K562 (cell line): ENCODE results near the gene IKBKE. TPM values are rescaled to one million over a fixed set of nuclear protein-coding genes. Genes with fewer than 3 reads are reported as not detected.
A peak's percentile ranks its signal among the peaks of the same experiment; 100 is the strongest.

ENCODE experiments used
- ATAC-seq: fragments of 200-7000 bp; cut with Tn5 transposase; 3 replicates; pipeline ENCODE4 v1.9.1; 2020; ENCODE audit warnings: moderate library complexity
- BruUV-seq: library from RNA; stranded (reverse); fragments of 400-500 nt; replicated peaks from 2 replicates; lab custom pipeline; 2021; lab: Mats Ljungman, UMichigan
- CTCF ChIA-PET: fragments of 300-600 bp; formaldehyde crosslinking; extraction: SDS; loops from one replicate; lab custom pipeline; 2021; ENCODE audit warnings: low intra/inter-chr PET ratio; lab: Yijun Ruan, JAX
- POLR2A ChIA-PET: fragments of 300-600, 350-650 bp; sonication (Branson Sonifier 250); formaldehyde crosslinking; extraction: SDS; loops from one replicate; lab custom pipeline; 2021; ENCODE audit warnings: antibody characterized with exemption, inconsistent platforms; lab: Yijun Ruan, JAX
- DNase-seq, 4 experiments: peaks; one replicate each; pipeline versions ENCODE4 v3.0.0 to v3.0.0-alpha.2; 2011 to 2018; ENCODE audit warnings: low spot score in 3 of 4, mixed read lengths in 3 of 4; ENCODE audit errors: extremely low read depth in 1 of 4
- FAIRE-seq: peaks from 2 replicates; lab custom pipeline; 2011; peaks lifted over from hg19 to GRCh38; lab: Jason Lieb, UNC
- H2AFZ ChIP-seq: 2 replicates; pipeline ENCODE4 v1.6.0; 2011; ENCODE audit warnings: low read depth, low read length, control low read depth, inconsistent platforms
- H3K27ac ChIP-seq: fragments of 200-600 bp; 3 replicates; pipeline ENCODE4 v1.8.0; 2011; ENCODE audit warnings: low read depth, mild to moderate bottlenecking, control low read depth, inconsistent platforms, low read length, moderate library complexity, mixed read lengths; ENCODE audit errors: extremely low read depth
- H3K27me3 ChIP-seq, 2 experiments: fragments of 300-600 bp in 1 of 2; 2 replicates in 1 of 2; 3 replicates in 1 of 2; pipeline versions ENCODE4 v1.6.0 to v1.8.0; 2011; ENCODE audit warnings: inconsistent platforms in 2 of 2, low read length in 2 of 2, mild to moderate bottlenecking in 1 of 2, mixed read lengths in 1 of 2, moderate library complexity in 1 of 2; ENCODE audit not compliant: control insufficient read depth in 2 of 2, insufficient read depth in 2 of 2
- H3K36me3 ChIP-seq: fragments of 300-600 bp; 3 replicates; pipeline ENCODE4 v1.8.0; 2011; ENCODE audit warnings: mild to moderate bottlenecking, low read length, inconsistent platforms; ENCODE audit not compliant: control insufficient read depth, insufficient read depth
- H3K4me1 ChIP-seq, 2 experiments: fragments of 200-600 bp in 1 of 2; replicated peaks in 1 of 2; 2 replicates in 1 of 2; 3 replicates in 1 of 2; pipeline versions ENCODE4 v1.5.1 to v1.8.0; 2011; ENCODE audit warnings: inconsistent platforms in 2 of 2, low read length in 2 of 2, mild to moderate bottlenecking in 1 of 2, mixed read lengths in 1 of 2, moderate library complexity in 1 of 2; ENCODE audit not compliant: control insufficient read depth in 2 of 2, insufficient read depth in 2 of 2
- H3K4me2 ChIP-seq: 2 replicates; pipeline ENCODE4 v1.6.1; 2011; ENCODE audit warnings: low read length, control low read depth, inconsistent platforms, mixed read lengths; ENCODE audit not compliant: insufficient read depth
- H3K4me3 ChIP-seq: fragments of 200-600 bp; sonication (generic), shearing (Covaris generic); 2 replicates; pipeline ENCODE4 v1.5.1; 2016; ENCODE audit warnings: control low read depth, inconsistent platforms
- H3K79me2 ChIP-seq: fragments of 200-600 bp; 3 replicates; pipeline ENCODE4 v1.8.0; 2011; ENCODE audit warnings: low read length, inconsistent platforms; ENCODE audit not compliant: control insufficient read depth, insufficient read depth
- H3K9ac ChIP-seq, 2 experiments: 2 replicates each; pipeline versions ENCODE4 v1.6.0 to v1.6.1; 2011; ENCODE audit warnings: low read depth in 2 of 2, low read length in 2 of 2, control low read depth in 1 of 2, inconsistent platforms in 1 of 2, mild to moderate bottlenecking in 1 of 2, mixed read lengths in 1 of 2; ENCODE audit not compliant: insufficient read depth in 1 of 2
- H3K9me1 ChIP-seq: one replicate; pipeline ENCODE4 v1.6.0; 2011; ENCODE audit warnings: inconsistent platforms, mild to moderate bottlenecking, low read length, moderate library complexity; ENCODE audit not compliant: control insufficient read depth, insufficient read depth
- H3K9me3 ChIP-seq: replicated peaks from 2 replicates; pipeline ENCODE4 v1.5.1; 2011; ENCODE audit warnings: low read depth, low read length, inconsistent platforms; ENCODE audit not compliant: control insufficient read depth, insufficient read depth
- H4K20me1 ChIP-seq: replicated peaks from 2 replicates; pipeline ENCODE4 v1.6.1; 2011; ENCODE audit warnings: low read length, inconsistent platforms, mixed read lengths; ENCODE audit not compliant: control insufficient read depth, insufficient read depth
- CBFA2T3 ChIP-seq: fragments of 450-650 bp; IDR thresholded peaks from 2 replicates; pipeline ENCODE4 v1.6.1; 2017
- CREBBP ChIP-seq: IDR thresholded peaks from one replicate; pipeline ENCODE4 v1.6.1; 2012; ENCODE audit warnings: low read depth, mild to moderate bottlenecking, control low read depth, inconsistent platforms, low read length
- GATA2 ChIP-seq: sonication (generic); formaldehyde crosslinking; IDR thresholded peaks from 2 replicates; pipeline ENCODE4 v1.4.0; 2020; ENCODE audit warnings: mild to moderate bottlenecking, missing genetic modification reagents
- HDAC8 ChIP-seq: fragments of 450-650 bp; IDR thresholded peaks from 2 replicates; pipeline ENCODE4 v1.6.1; 2016; ENCODE audit warnings: mild to moderate bottlenecking, missing genetic modification characterization, moderate library complexity, missing compliant biosample characterization
- HES1 ChIP-seq: fragments of 450-650 bp; IDR thresholded peaks from 2 replicates; pipeline ENCODE4 v1.6.1; 2016; ENCODE audit warnings: low read depth, mild to moderate bottlenecking, moderate library complexity
- HSF4 ChIP-seq: fragments of 250-450 bp; sonication (Bioruptor Pico); IDR thresholded peaks from 2 replicates; pipeline ENCODE4 v2.1.2; 2022; ENCODE audit warnings: mild to moderate bottlenecking, moderate library complexity, borderline replicate concordance
- MBD2 ChIP-seq: sonication (generic); IDR thresholded peaks from 2 replicates; pipeline ENCODE4 v1.6.1; 2016; ENCODE audit warnings: low read depth, borderline replicate concordance
- NFIC ChIP-seq: fragments of 450-650 bp; IDR thresholded peaks from 2 replicates; pipeline ENCODE4 v1.6.1; 2017; ENCODE audit warnings: mild to moderate bottlenecking, inconsistent platforms
- NFIX ChIP-seq: fragments of 250-450 bp; sonication (Bioruptor Pico); IDR thresholded peaks from 2 replicates; pipeline ENCODE4 v1.4.0; 2020; ENCODE audit warnings: low read depth, mild to moderate bottlenecking, moderate library complexity
- ZNF79 ChIP-seq: fragments of 250-450 bp; sonication (Bioruptor Pico); IDR thresholded peaks from 2 replicates; pipeline ENCODE4 v1.4.0; 2020; ENCODE audit warnings: low read depth, mild to moderate bottlenecking, moderate library complexity
- WGBS: fragments of 100-300 bp; shearing (Covaris generic); methylation state at CpG from one replicate; pipeline ENCODE4 v1.1.6; 2016; ENCODE audit warnings: low coverage, mixed read lengths; ENCODE audit not compliant: insufficient coverage; ENCODE audit errors: missing lambda C conversion rate; 5-methylcytosine and 5-hydroxymethylcytosine counted together
- in situ Hi-C: fragments of 300-500 bp; cut with MboI; formaldehyde crosslinking; loops from 4 replicates; pipeline ENCODE4 v1.15.0; 2018; ENCODE audit warnings: inconsistent platforms, mixed read lengths
- intact Hi-C: fragments of 100-400 bp; cut with micrococcal nuclease; formaldehyde crosslinking; loops from 2 replicates; pipeline ENCODE4 v1.14.2; 2022
- polyA plus RNA-seq, 8 experiments: library from polyadenylated mRNA; depleted of rRNA in 4 of 8; stranded (reverse) in 5 of 8; unstranded in 3 of 8; fragments of >200 nt; fragmentation: Nextera tagmentation in 2 of 8; fragmentation: Illumina TruSeq in 1 of 8; extraction: Ambion mirVana in 2 of 8; extraction: Trizol in 1 of 8; gene quantifications; 2 replicates each; pipeline versions ENCODE4 v1.2.1 to v1.2.3, GENCODE V29; 2011 to 2014; ENCODE audit warnings: inconsistent platforms in 1 of 8, missing spikeins in 1 of 8
- total RNA-seq, 7 experiments: library from RNA; depleted of rRNA in 6 of 7; stranded (reverse); fragments of >200 nt in 6 of 7; fragmentation: Illumina TruSeq in 2 of 7; extraction: Trizol in 2 of 7; gene quantifications; 2 replicates each; pipeline versions ENCODE4 v1.2.1 to v1.2.3, GENCODE V29; 2011 to 2021; ENCODE audit warnings: low replicate concordance in 1 of 7

The IKBKE gene
- total and polyA plus RNA-seq, 9 of the 15 experiments (the other 6 are each of a cell fraction or from before 2014, with no cell fraction given) = 2.3 to 9.0 (median 4.8) TPM

- H3K9ac ChIP-seq = no peak overlapping the region
- DNase-seq (no peak), ATAC-seq (no peak), FAIRE-seq (no peak)
- TF ChIP-seq ZNF79 (CRISPR knock-in tag) (no peak), GATA2 (CRISPR knock-in tag) (no peak), HES1 (no peak), CBFA2T3 (no peak), MBD2 (no peak)
- no peak overlapping the region for H3K4me2 ChIP-seq
- BruUV-seq = no TSS peak
- no peaks in the 10 kb centered on the region for H3K36me3 ChIP-seq
- H3K79me2 ChIP-seq = no peaks in the 10 kb centered on the region
- H3K9me3 ChIP-seq = no peaks in the 10 kb centered on the region
- no peaks in the 10 kb centered on the region for H3K27me3 ChIP-seq
- peaks cover 16 to 29% of the 10 kb centered on the region in 2 experiments for H3K4me1 ChIP-seq
- H2AFZ ChIP-seq = no peak overlapping the region
- no peak overlapping the region for H3K27ac ChIP-seq
- in situ Hi-C loops (no loop called here), intact Hi-C loops (loop anchor here (5.0 to 10.0 kb wide), 5 partner anchors 170 to 482 kb away; partner anchors contain the start of gene FCAMR)
- POLR2A ChIA-PET = interaction anchor here (1.8 to 3.2 kb wide), 2 partner anchors 83 to 91 kb away, joined by 6 to 20 read pairs; no protein-coding TSS in a partner anchor
- no peaks in the 10 kb centered on the region for H3K9me1 ChIP-seq
- no peaks in the 10 kb centered on the region for H4K20me1 ChIP-seq
- WGBS = 58% methylated on average over 10 of the region's 10 CpGs
- CTCF ChIA-PET = no interaction called here
- H3K4me3 ChIP-seq = no peak overlapping the region
Measured at GRCh38 chr1:206492589-206492988, 22.3 kb downstream of the IKBKE start.

- in situ Hi-C loops (no loop called here), intact Hi-C loops (loop anchor here (5.0 to 10.0 kb wide), 5 partner anchors 169 to 482 kb away; partner anchors contain the start of gene FCAMR)
- H3K36me3 ChIP-seq = no peaks in the 10 kb centered on the region
- no peak overlapping the region for H3K9ac ChIP-seq
- no peaks in the 10 kb centered on the region for H4K20me1 ChIP-seq
- CTCF ChIA-PET = no interaction called here
- H2AFZ ChIP-seq = no peak overlapping the region
- POLR2A ChIA-PET = interaction anchor here (0.6 to 1.0 kb wide), 4 partner anchors 10 to 342 kb away, joined by 3 to 4 read pairs (median 3); no protein-coding TSS in a partner anchor
- peaks cover 15 to 26% of the 10 kb centered on the region in 2 experiments for H3K4me1 ChIP-seq
- no peaks in the 10 kb centered on the region for H3K9me3 ChIP-seq
- WGBS = 52% methylated on average over 9 of the region's 9 CpGs
- no peak for FAIRE-seq
- no peaks in the 10 kb centered on the region for H3K9me1 ChIP-seq
- TF ChIP-seq CREBBP (no peak), HDAC8 (tag) (no peak), NFIX (CRISPR knock-in tag) (peak; percentile 29; the same call in 1 of the 2 replicates), NFIC (peak; percentile 90), HSF4 (CRISPR knock-in tag) (no peak)
- no TSS peak for BruUV-seq
- no peak overlapping the region for H3K27ac ChIP-seq
- no peak overlapping the region for H3K4me3 ChIP-seq
- ATAC-seq = no peak
- H3K27me3 ChIP-seq = no peaks in the 10 kb centered on the region
- no peak for DNase-seq
- no peaks in the 10 kb centered on the region for H3K79me2 ChIP-seq
- no peak overlapping the region for H3K4me2 ChIP-seq
Measured at GRCh38 chr1:206493279-206493678, 23.0 kb downstream of the IKBKE start.
